Measurements from ENCODE around the gene SSBP1. TPM values are rescaled to one million over a fixed set of nuclear protein-coding genes. Genes with fewer than 3 reads are reported as not detected.

SSBP1 gene
- total and polyA plus RNA-seq, 2 of the 4 experiments (the other 2 are of a cell fraction): 158 to 204 TPM

GRCh38 chr7:141738592-141739013 lies 445 bp downstream of the SSBP1 start:
- no peak overlapping the region for H3K23ac ChIP-seq (ENCODE audit: low read depth, low read length)
- peak overlapping the region; percentile 81 for H3K56ac ChIP-seq (ENCODE audit: extremely low read depth, insufficient read depth, low read length)
- H2BK15ac ChIP-seq (ENCODE audit: low read depth, low read length): peak overlapping the region; percentile 49; the same call in 1 of the 3 replicates
- POLR2A ChIA-PET (ENCODE audit: unreplicated experiment): no interaction called here
- H2AFZ ChIP-seq (replicated peaks; ENCODE audit: low read length, poor library complexity): peak overlapping the region; percentile 95
- no peaks in the 10 kb centered on the region for H3K27me3 ChIP-seq (ENCODE audit: control insufficient read depth, insufficient read depth, low read length)
- no peak overlapping the region for H2BK20ac ChIP-seq (ENCODE audit: low read depth, low read length)
- ATAC-seq (ENCODE audit: low read depth): peak; percentile 64
- H3K36me3 ChIP-seq (ENCODE audit: control insufficient read depth, insufficient read depth, low read length): peaks cover 15% of the 10 kb centered on the region
- H2AK9ac ChIP-seq (replicated peaks; ENCODE audit: low read depth, low read length, poor library complexity): peak overlapping the region; percentile 86
- peak overlapping the region; percentile 65 for H3K4me3 ChIP-seq (ENCODE audit: insufficient read depth, low read depth, low read length)
- peak overlapping the region; percentile 85 for H3K9ac ChIP-seq (ENCODE audit: low read depth, low read length)
- dilution Hi-C loops (cut with HindIII; ENCODE audit: low sequenced_read_pairs, unreplicated experiment): no loop called here
- H3K4me2 ChIP-seq (ENCODE audit: low read depth, low read length): peak overlapping the region; percentile 89
- H3K9me1 ChIP-seq (ENCODE audit: insufficient read depth, low read length): peaks cover 6% of the 10 kb centered on the region; the same call in 1 of the 2 replicates
- peaks cover 13 to 20% of the 10 kb centered on the region in 2 experiments; a peak in 3 of 4 replicates for H3K79me1 ChIP-seq (ENCODE audit: low read depth in 1 of 2, low read length in 2 of 2)
- H3K27ac ChIP-seq (ENCODE audit: insufficient read depth, low read length): peak overlapping the region; percentile 70
- H3K4me1 ChIP-seq (ENCODE audit: control insufficient read depth, insufficient read depth, low read length): no peaks in the 10 kb centered on the region; the same call in 1 of the 2 replicates
- H2AK5ac ChIP-seq (ENCODE audit: low read depth, low read length): peak overlapping the region; percentile 68
- peak overlapping the region; percentile 89 for H4K5ac ChIP-seq (ENCODE audit: low read depth, low read length)
- 0% methylated on average over 3 of the region's 6 CpGs; no CpG with 5 or more reads in 1 of the 2 experiments for WGBS, 2 experiments (ENCODE audit: extremely low coverage in 2 of 2, insufficient read length in 1 of 2)
- BruUV-seq (replicated peaks): TSS peak; percentile 61
- in situ Hi-C loops (cut with MboI; ENCODE audit: low sequenced_read_pairs): no loop called here
- no peak overlapping the region for H3K18ac ChIP-seq (ENCODE audit: low read depth, low read length)
- H4K91ac ChIP-seq (ENCODE audit: insufficient read depth, low read depth, low read length): peak overlapping the region; percentile 85
- intact Hi-C loops (cut with micrococcal nuclease): loop anchor here (1.0 to 10.0 kb wide), 4 partner anchors 36 to 724 kb away; partner anchors contain the start of genes DENND11 and MRPS33
- peak overlapping the region; percentile 64 for H2BK5ac ChIP-seq (ENCODE audit: low read depth, low read length, poor library complexity, severe bottlenecking)
- TF ChIP-seq RFX5 (IDR thresholded peaks at IDR 0.05; ENCODE audit: low read depth, low read length) (no peak), CTCF (conservative IDR thresholded peaks at IDR 0.05; ENCODE audit: low read depth, low read length) (0 out of 2 replicates have a peak, but pooled peaks have one; percentile 12), MAZ (IDR thresholded peaks at IDR 0.05; ENCODE audit: borderline replicate concordance, low read depth, low read length) (no peak), RCOR1 (IDR thresholded peaks at IDR 0.05; ENCODE audit: insufficient replicate concordance, low read length) (no peak)
- peak overlapping the region; percentile 78 for H3K14ac ChIP-seq (replicated peaks; ENCODE audit: low read depth, low read length)
- H3K4ac ChIP-seq (ENCODE audit: low read depth, low read length): peak overlapping the region; percentile 93
- H4K8ac ChIP-seq (ENCODE audit: low read depth in 2 of 2, low read length in 2 of 2): peak overlapping the region; percentile 98 to 99
- H3K9me3 ChIP-seq (ENCODE audit: control insufficient read depth, insufficient read depth, low read length): no peaks in the 10 kb centered on the region
- no peak overlapping the region for H2BK120ac ChIP-seq (ENCODE audit: low read depth, low read length)
- DNase-seq: no peak
- H4K20me1 ChIP-seq (ENCODE audit: insufficient read depth, low read length): no peaks in the 10 kb centered on the region
- CTCF ChIA-PET: interaction anchor here (0.8 to 2.4 kb wide), 6 partner anchors 17 to 1070 kb away, joined by 3 to 7 read pairs (median 3); no protein-coding TSS in a partner anchor
